Nephron progenitor cell (in vitro differentiated cells): ENCODE measurements around the gene THAP11.

ENCODE experiments used
- DNase-seq: peaks from one replicate; pipeline ENCODE4 v3.0.0; 2021
- H3K27ac Mint-ChIP-seq: 2 replicates; pipeline ENCODE4 v1.8.0; 2021; ENCODE audit warnings: mild to moderate bottlenecking, moderate library complexity, mixed read lengths
- H3K27me3 Mint-ChIP-seq: 2 replicates; pipeline ENCODE4 v1.8.0; 2021; ENCODE audit warnings: mild to moderate bottlenecking, low read depth, mixed read lengths; ENCODE audit not compliant: poor library complexity
- H3K36me3 Mint-ChIP-seq: 2 replicates; pipeline ENCODE4 v1.8.0; 2021; ENCODE audit warnings: low read depth, mixed read lengths
- H3K4me1 Mint-ChIP-seq: 2 replicates; pipeline ENCODE4 v1.8.0; 2021; ENCODE audit warnings: mixed read lengths
- H3K4me3 Mint-ChIP-seq: 2 replicates; pipeline ENCODE4 v1.8.0; 2021; ENCODE audit warnings: mild to moderate bottlenecking, moderate library complexity, mixed read lengths
- H3K9me3 Mint-ChIP-seq: 2 replicates; pipeline ENCODE4 v1.8.0; 2021; ENCODE audit warnings: mild to moderate bottlenecking, moderate library complexity, mixed read lengths
- CTCF ChIP-seq: fragments of 200-600 bp; sonication (generic); IDR thresholded peaks from 2 replicates; pipeline ENCODE4 v1.5.0; 2021; ENCODE audit warnings: antibody characterized with exemption

THAP11 gene

GRCh38 chr16:67811899-67812298 is 30.2 kb upstream of the THAP11 start:
- no peaks in the 10 kb centered on the region for H3K36me3 Mint-ChIP-seq
- no peaks in the 10 kb centered on the region for H3K4me1 Mint-ChIP-seq
- TF ChIP-seq CTCF: no peak
- DNase-seq: no peak
- no peaks in the 10 kb centered on the region for H3K9me3 Mint-ChIP-seq
- H3K27me3 Mint-ChIP-seq: peaks cover 6% of the 10 kb centered on the region
- H3K4me3 Mint-ChIP-seq: no peak overlapping the region
- no peak overlapping the region for H3K27ac Mint-ChIP-seq

- H3K9me3 Mint-ChIP-seq: no peaks in the 10 kb centered on the region
- H3K27me3 Mint-ChIP-seq: peaks cover 3% of the 10 kb centered on the region
- no peaks in the 10 kb centered on the region for H3K4me1 Mint-ChIP-seq
- H3K4me3 Mint-ChIP-seq: no peak overlapping the region
- no peak overlapping the region for H3K27ac Mint-ChIP-seq
- TF ChIP-seq CTCF: no peak
- no peaks in the 10 kb centered on the region for H3K36me3 Mint-ChIP-seq
- no peak for DNase-seq
Observed at GRCh38 chr16:67814567-67814966, 27.6 kb upstream of the THAP11 start.

- H3K27ac Mint-ChIP-seq: no peak overlapping the region
- TF ChIP-seq CTCF: no peak
- H3K9me3 Mint-ChIP-seq: no peaks in the 10 kb centered on the region
- DNase-seq: no peak
- peaks cover 3% of the 10 kb centered on the region for H3K27me3 Mint-ChIP-seq
- H3K4me3 Mint-ChIP-seq: no peak overlapping the region
- peaks cover 4% of the 10 kb centered on the region for H3K36me3 Mint-ChIP-seq
- no peaks in the 10 kb centered on the region for H3K4me1 Mint-ChIP-seq
Observed at GRCh38 chr16:67820608-67821259, 21.4 kb upstream of the THAP11 start.

- Mint-ChIP-seq H3K4me3 (no peak overlapping the region), H3K36me3 (peaks cover 11% of the 10 kb centered on the region), H3K9me3 (no peaks in the 10 kb centered on the region), H3K27ac (no peak overlapping the region), H3K4me1 (no peaks in the 10 kb centered on the region), H3K27me3 (peaks cover 3% of the 10 kb centered on the region)
- no peak for TF ChIP-seq CTCF
- no peak for DNase-seq
Observed at GRCh38 chr16:67822511-67822910, 19.6 kb upstream of the THAP11 start.

GRCh38 chr16:67825119-67825518 is 17.0 kb upstream of the THAP11 start:
- H3K9me3 Mint-ChIP-seq: no peaks in the 10 kb centered on the region
- no peak overlapping the region for H3K4me3 Mint-ChIP-seq
- peak overlapping the region; percentile 77 for H3K27ac Mint-ChIP-seq
- no peaks in the 10 kb centered on the region for H3K4me1 Mint-ChIP-seq
- DNase-seq: no peak
- peaks cover 17% of the 10 kb centered on the region for H3K36me3 Mint-ChIP-seq
- TF ChIP-seq CTCF: no peak
- H3K27me3 Mint-ChIP-seq: peaks cover 3% of the 10 kb centered on the region

GRCh38 chr16:67825906-67826305 is 16.2 kb upstream of the THAP11 start:
- no peak for TF ChIP-seq CTCF
- Mint-ChIP-seq H3K9me3 (no peaks in the 10 kb centered on the region), H3K27me3 (peaks cover 3% of the 10 kb centered on the region), H3K4me3 (no peak overlapping the region), H3K27ac (no peak overlapping the region), H3K4me1 (no peaks in the 10 kb centered on the region), H3K36me3 (peaks cover 23% of the 10 kb centered on the region)
- no peak for DNase-seq
